GM19099 (cell line): ENCODE measurements around the gene ADCY6.

Source experiments
- POLR2A ChIP-seq: IDR thresholded peaks from 3 replicates; pipeline ENCODE4 v1.6.1; 2011; ENCODE audit warnings: low read depth; ENCODE audit not compliant: insufficient read length; ENCODE audit errors: extremely low read depth

ADCY6 gene

DNA sequence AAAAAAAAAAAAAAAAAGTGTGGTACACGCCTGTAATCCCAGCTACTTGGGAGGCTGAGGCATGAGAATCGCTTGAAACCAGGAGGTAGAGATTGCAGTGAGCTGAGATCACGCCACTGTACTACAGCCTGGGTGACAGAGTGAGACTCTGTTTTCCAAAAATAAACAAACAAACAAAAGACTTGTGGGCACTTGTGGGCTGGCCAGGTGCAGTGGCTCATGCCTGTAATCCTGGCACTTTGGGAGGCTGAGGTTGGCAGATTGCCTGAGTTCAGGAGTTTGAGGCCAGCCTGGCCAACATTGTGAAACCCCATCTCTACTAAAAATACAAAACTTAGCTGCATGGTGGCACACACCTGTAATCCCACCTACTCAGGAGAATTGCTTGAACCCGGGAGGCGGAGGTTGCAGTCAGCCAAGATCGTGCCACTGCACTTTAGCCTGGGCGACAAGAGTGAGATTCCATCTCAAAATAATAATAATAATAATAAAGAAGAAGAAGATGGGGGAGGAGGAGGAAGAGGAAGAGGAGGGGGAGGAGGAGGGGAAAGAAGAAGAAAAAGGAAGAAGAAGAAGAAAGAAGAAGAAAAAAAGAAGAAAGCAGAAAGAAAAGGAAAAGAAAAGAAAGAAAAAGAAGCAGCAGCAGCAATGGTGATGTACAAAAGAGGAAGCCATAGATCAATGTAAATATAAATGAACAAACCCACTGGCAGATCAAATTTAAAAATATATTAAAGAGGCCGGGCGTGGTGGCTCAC, 44.5 kb downstream of the ADCY6 start:
- no peak for TF ChIP-seq POLR2A

DNA sequence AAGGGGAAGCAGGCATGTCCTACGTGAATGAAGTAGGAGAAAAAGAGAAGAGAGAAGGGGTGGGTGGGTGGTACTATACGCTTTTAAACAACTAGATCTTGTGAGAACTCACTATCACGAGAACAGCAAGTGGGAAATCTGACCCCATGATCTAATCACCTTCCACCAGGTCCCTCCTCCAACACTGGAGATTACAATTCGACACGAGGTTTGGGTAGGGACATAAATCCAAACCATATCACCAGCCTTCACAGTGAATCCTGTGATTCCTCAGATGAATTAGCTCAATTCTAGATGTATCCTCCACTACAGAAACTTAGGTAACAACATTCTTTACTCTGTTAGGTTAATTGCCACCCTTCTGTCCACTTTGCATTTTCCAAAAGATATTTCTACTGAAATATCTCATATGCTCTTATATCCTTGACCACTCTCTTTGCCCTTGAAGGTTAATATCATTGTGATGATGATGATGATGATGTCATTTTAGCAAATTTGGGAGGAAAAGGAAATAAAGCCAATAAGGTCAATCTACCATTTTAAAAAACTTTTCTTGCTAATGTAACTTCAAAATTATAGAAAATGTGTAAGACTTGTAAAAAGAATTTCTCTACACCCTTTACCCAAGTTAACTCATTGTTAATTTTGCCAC, 49.1 kb downstream of the ADCY6 start:
- no peak for TF ChIP-seq POLR2A

DNA sequence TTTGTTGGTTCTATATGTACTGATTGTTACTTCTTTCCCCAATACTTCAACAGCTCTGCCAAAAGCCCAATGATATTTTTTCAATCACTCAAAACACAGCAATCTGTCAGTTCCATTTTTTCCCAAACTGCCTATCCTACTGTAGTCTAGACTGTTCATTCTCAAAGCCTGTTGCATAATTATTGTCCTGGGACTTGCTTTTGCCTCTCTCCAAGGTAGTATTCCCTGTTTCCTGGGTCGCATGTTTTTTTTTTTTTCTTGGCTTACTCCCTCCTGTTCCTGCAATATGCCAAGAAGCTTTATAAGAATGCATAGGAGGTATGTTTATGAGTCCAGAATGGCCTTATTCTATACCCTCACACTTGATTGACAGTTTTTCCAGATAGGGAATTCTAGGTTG, 52.4 kb downstream of the ADCY6 start:
- no peak for TF ChIP-seq POLR2A

DNA sequence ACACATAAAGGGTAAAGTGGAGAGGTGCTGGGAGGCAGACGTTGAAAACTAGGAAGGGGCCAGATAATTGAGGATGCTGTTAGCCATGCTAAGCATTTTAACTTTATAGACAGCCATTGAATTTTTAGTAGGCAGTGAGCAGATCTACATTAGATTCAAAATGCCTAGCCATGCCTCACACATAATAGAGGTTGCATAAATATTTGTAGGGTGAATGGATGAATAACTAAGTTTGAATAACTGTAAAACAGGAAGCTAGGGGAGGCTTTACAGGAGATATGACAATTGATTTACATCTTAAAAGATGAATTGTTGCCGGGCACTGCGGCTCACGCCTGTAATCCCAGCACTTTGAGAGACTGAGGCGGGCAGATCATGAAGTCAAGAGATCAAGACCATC, 60.1 kb downstream of the ADCY6 start:
- TF ChIP-seq POLR2A = no peak

DNA sequence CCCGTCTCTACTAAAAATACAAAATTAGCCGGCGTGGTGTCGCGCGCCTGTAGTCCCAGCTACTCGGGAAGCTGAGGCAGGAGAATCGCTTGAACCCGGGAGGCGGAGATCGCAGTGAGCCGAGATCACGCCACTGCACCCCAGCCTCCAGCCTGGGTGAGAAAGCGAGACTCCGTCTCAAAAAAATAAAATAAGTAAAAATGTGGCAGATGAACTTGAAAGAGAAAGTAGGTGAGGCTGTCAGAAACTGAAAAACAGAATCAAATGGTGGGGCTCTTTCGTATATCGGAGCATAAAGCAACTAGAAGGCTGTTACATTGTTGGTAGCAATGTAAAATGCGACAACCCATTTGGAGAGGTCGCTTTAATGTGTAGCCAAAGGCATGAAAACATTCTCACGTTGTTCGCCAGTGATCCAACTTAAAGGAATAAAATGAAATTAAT, 71.6 kb downstream of the ADCY6 start:
- TF ChIP-seq POLR2A = no peak

DNA sequence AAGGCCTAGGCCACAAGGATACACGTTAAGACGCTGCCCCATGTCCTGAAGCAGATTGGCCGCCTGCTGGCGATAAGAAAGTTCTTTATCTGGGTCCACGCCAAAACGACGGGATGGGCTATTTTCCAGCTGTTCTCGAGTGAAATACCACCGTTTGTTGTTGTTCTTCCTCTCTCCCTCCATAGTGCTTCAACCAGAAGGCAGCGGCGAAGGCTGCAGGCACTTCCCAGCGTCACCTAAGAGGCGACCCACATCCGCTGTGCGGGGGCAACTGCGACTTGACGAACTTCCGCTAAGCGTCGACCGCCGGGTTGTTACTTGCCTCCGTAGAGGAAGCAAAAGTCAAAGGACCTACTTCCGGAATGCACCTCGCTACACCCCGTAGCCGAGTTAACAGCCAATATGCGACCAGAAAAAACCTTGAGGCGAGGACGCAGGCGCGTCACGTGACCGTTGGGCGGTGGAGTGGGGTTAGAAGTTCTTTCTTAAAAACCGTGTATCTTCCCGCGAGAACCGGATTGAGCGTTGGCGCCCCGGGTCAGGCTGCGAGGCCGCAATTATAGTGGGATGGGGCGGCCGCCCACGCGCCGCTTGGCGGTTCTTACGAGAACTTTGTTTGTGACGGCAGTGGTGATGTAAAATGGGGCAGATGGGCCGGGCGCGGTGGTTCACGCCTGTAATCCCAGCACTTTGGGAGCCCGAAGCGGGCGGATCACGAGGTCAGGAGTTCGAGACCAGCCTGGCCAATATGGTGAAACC, 72.2 kb downstream of the ADCY6 start, which contains the start of gene CCNT1:
TSS of gene CCNT1 (minus strand) at position 215 of the 759 bp plus-strand sequence. CDS start at position 183, 32 bp downstream.
- peak; percentile 81 for TF ChIP-seq POLR2A
